Renal cortex interstitium (tissue), 11 donors: ENCODE data around the gene AMPD3. TPM values are rescaled to one million over a fixed set of nuclear protein-coding genes. Genes with fewer than 3 reads are reported as not detected.
A peak's percentile ranks its signal among the peaks of the same experiment; 100 is the strongest.

Source experiments
- DNase-seq, 11 donors: peaks; one replicate each; pipeline ENCODE4 v3.0.0-alpha.2; 2013; ENCODE audit warnings: low read depth in 9 of 11, low spot score in 4 of 11; ENCODE audit errors: extremely low read depth in 1 of 11
- polyA plus RNA-seq, 3 donors: library from polyadenylated mRNA; unstranded; fragments of 120-200 nt; gene quantifications; one replicate each; pipeline ENCODE4 v1.2.1, GENCODE V29; 2013; ENCODE audit not compliant: insufficient read length in 3 of 3

The AMPD3 gene
- polyA plus RNA-seq, 3 donors, result 5.0 to 7.2 (median 5.7) TPM

DNA sequence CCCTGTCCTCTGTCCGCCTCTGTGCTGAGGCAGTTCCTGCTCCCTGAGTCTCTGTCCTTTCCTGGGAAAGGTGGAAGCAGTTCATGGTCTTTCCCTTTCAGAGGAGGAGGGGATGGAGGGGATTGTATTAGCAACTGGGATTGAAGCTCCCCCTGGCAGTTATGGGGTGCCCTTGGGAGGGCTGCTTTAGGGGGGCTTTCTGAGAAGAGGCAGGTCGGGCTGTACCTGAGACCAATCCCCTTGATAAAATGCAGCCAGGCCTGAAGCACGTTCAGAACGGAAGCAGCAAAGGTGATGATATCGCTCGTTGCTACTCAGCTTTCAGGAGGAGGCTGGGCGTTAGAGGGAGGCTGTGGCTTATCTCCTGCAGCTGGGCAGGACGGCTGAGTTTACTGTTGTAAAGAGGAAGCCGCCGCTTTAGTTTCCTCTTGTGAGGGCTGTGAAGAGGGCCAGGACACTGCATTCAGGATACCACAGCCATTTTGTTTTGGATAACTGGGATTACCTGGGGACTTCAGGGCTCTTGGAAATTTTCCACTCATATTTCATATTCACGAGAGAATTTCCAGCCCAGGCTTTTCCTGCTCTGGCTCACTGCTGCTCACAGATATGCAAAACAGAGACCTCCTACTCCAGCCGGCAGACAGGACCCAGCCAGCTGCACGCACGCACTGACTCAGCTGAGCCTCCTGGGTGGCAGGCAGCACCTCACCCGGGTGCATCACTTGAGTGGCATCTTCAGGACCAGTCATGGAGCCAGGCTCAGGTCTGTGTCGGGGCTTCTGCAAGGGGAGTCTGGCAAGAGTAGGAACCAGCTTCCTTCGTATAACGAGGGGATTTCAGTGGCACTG lies 798 bp downstream of the AMPD3 start:
- peak in 3 of 11 donors; percentile 20 to 33 (median 25) for DNase-seq

DNA sequence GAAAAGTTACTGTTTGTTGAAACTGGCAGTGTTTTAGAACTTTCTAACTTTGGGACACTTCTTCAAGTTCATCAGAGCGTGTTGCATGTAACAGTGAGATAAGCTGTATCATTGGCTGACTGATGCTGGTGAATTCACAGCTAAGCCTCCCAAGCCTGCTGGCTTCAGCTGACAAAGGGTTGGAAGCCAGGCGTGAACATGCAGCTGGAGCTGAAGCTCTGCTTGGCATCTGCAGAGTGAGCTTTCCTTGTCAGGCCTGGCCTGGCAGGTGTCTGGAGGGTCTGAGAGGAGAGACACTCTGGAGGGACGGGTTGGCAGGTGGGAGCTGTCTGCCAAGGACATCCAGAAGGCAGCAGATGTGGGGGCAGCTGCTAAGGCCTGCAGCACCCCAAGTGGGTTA lies 1.5 kb downstream of the AMPD3 start:
- DNase-seq, result no peak

DNA sequence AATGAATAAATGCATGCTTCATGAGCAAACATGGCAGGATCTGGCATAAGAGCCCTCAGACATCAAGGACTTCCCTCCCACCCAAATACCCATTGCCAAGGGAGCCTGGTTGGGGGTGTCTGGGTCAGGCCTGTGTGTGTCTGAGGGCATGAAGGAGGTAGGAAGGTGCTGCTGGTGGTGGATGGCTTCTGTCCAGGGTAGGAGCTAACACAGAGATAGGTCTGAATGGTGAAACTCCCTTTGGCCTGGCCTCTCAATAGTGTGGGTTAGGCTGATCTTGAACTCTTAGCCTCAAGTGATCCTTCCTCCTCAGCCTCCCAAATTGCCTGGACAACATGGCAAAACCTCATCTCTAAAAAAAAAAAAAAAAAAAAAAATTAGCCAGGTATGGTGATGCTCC lies 2.8 kb downstream of the AMPD3 start:
- DNase-seq, result no peak

DNA sequence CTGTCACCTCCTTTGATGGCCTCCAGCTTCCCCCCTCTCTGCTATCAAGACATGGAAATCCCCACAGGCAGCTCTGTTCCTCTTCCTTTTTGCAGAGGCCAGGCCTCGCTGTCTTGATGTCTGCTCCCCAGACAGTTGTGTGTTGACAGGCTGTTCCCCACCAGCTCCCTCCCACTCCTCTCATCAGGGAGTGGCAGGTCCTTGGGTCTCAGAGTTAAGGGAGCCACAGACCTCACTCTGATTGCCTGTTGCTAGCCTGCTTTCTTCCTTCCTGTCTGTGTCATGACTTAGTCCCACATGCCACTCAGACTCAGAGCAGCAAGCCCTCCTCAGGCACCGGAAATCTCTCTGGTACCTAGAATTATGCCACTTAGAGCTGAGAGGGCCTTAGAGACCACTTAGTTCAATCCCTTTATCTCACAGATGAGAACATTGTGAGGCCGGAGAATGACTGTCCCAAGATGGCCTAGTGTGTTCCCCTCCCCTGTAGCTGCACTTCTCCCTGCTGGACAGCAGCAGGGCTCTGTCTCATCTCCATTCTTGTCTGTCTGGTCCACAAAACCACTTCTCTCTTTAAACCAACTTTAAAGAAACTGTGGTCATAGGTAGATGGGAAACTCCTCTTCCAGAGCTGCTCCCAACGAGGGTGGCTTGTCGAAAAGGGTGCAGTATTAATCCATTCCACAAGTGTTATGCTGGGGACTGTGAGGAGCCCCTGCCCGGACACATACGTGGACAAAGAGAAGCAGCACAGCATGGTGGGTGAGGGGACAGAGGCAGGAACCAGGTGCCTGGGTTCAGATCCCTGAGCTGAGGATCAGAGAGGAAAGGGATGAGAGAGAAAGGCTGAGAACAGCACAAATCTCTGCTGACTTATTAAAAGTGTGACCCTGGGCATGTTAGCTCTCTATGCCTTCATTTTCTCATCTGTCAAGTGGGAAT lies 4.2 kb downstream of the AMPD3 start:
- DNase-seq, result no peak

DNA sequence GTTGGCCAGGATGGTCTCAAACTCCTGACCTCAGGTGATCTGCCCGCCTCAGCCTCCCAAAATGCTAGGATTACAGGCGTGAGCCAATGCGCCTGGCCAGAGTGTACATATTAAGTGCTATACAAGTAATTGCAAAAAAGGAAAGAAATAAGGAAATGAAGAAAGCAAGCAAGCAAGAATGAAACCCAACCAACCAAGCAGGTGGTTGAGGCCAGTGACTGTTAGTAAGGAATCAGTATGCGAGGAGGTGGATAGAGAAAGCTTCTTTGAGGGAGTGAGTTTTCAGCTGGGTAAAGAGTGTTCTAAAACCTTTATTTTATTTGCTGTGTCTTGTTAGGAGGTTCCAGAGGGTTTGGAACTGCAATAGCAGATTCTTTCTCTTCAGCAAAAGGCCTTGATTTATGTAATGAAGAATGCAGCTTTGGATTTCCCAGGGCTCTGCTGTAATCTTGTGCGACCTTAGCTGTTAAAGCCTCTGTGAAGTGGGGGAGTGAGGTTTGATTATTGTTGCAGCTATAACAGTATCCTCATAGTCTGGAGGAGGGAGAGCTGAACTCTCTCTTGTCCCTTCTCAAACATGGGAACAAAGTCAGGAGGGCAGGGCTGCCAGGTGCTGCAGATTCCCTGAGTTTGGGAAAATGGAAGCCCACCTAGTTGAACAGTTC lies 5.7 kb downstream of the AMPD3 start:
- DNase-seq, result no peak

DNA sequence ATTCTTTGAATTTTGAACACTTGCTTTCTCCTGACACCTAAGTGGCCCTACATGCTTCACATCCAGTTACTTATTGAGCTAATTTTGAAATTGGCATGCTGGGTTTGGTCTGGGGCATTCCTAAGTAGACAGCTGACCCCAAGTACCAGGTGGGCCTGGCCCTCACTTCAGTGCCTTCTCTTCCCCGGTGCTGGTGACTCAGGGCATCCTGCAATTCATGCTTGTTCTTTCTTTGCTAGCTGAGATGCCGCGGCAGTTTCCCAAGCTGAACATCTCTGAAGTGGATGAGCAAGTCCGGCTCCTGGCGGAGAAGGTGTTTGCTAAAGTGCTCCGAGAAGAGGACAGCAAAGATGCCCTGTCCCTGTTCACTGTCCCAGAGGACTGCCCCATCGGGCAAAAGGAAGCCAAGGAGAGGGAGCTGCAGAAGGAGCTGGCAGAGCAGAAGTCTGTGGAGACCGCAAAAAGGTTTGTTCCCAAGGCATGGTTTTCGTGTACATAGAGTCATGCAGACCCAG lies 6.3 kb downstream of the AMPD3 start:
- DNase-seq, result no peak

DNA sequence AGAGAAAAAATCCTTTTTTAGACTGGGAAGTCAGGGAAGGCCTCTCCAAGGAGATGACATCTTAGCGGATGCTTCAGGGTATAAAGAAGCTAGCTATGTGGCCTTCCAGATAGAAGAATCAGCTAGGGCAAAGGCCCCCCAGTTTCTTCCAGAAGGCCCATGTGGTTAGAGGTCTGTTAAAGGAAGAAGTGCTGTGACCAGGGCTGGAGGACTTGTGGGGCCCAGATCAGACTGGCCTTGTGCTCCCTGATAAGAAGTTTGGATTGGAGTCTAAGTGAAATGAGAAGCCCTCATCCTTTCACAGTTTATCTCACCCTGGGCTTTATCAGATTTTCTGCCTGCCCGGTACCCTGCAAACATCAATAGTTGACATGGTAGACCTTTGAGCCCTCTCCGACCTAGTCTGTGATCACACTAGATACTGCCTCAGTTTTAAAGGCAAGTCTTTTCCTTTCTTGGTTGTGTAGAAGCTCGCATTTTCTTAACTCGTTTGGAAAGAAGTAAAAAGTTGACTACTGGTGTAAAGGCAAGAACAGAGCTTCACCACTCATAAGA lies 7.8 kb downstream of the AMPD3 start:
- no peak for DNase-seq

DNA sequence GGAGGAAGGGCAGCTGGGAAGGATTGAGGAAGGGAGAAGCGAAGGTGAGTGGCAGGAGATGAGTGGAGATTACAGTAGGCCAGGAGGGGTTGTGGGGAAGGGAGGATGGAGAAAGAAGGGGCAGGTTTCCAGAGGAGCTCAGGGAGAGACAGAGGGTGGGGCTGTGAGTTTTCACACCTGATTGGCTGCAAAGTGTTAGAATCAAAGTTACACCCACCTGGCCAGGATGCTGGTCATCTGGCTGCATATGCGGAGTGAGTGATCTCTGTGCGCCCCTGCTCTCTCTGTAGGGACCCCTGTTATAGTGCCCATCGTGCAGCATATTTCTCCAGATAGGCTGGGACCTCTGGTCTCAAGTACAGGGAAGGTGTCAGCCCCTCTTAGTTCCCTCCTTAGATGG lies 18.3 kb downstream of the AMPD3 start:
- DNase-seq, result no peak

DNA sequence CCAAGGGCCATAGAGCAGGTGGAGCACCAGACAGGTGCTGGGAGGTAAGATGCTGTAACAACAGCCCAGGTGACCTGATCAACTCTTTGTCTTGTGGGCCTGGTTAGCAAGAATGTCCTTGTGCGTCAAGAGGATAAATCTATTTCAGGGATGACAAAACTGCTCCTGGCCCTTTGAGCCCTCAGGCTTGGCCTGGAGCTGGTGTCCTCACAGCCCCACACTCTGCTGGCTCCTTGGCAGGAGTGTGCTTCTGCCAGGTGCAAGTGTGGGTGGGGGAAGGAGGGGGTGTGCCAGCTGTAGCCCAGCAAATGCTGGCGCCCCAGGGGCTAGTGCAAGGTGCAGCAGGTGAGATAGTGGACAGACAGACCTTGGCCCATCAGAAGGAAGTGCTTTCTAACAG lies 19.5 kb downstream of the AMPD3 start:
- DNase-seq, result no peak

DNA sequence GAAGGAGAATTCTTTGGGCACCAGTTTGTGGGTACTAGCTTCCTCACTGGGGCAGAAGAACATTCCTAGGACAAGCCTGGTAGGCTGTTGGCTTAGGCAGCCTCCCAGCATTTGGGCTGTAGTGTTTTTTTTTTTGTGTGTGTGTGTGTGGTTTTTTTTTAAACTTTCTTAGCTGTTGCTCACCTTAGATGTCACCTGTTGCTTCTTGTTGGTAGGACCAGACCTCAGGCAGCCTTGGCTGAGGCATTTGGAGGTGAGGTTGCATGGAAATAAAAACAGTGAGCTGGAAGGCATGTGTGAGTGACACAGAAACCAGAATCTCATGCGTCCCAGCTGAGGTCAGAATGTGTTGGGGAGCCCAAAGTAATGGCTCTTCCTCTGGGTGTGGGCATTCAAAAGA lies 21.3 kb downstream of the AMPD3 start:
- no peak for DNase-seq

DNA sequence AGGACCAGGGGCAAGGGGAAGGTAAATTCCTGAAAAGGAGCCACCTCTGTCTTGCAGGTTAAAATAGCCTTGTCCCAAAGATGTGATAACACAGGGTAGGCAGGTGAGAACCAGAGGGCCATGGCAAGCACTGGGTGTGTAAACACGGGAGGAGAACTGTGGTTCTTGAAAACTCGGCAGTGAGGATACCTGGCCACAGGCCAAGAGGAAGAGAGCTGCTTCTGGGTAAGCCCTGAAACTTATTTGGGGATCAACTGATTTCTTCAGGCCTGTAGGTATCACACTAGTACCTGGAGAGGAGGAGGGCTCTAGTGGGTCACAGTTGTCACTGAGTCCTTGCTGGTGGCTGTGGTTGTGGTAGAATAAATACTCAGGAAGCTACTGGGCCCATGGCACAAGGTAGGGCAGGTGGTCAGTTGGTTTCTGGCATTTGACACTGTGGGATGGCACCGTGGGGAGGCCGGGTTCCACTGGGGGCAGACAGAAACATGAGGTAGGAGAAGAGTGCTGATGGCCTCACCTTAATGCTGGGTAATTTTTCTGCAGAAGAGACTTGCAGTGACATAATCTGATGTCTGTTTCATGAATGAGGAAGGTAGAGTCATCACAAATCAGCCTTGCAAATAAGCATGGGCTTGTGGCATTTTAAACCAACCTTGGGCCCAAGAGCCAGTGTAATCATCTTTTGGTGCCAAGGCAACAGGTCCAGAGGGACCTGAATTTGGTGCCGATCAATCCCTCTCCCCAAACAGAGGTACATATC lies 22.0 kb downstream of the AMPD3 start:
- DNase-seq, result no peak

DNA sequence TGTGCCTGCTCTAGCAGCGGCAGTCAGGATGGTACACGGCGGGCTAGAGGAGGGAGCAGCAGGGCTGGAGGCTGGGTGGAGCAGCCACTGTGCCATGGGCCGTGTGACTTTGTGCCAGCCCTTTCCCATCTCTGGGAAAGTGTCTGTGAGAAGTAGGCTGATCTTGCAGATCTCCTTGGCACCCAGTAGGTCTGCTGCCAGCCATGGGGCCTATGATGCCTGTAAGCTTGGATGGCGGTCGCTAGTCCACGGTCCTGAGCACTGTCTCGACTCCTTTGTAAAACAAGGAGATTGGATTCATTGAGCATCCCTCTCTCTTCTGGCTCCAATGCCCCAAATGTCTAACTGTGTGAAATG lies 22.6 kb downstream of the AMPD3 start:
- DNase-seq, result no peak

DNA sequence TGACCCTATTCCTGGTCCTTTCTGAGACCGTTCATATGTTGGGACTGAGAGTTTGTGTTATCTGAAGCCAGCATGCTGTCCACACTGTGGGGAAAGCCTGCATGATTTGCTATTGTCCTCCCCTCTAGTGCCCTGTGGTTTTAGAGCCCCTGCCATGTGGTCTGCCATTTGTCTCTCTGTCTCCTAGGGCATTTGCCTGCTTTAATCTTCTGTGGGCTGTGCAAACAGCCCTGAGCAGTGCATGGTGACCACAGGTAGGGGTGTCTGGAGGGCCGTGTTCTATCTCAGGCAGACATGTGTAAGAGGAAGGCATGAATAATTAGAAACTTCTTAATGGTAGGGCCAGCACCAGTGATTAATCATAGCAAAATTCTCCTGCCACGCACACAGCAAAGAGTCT lies 23.0 kb downstream of the AMPD3 start:
- DNase-seq, result no peak

DNA sequence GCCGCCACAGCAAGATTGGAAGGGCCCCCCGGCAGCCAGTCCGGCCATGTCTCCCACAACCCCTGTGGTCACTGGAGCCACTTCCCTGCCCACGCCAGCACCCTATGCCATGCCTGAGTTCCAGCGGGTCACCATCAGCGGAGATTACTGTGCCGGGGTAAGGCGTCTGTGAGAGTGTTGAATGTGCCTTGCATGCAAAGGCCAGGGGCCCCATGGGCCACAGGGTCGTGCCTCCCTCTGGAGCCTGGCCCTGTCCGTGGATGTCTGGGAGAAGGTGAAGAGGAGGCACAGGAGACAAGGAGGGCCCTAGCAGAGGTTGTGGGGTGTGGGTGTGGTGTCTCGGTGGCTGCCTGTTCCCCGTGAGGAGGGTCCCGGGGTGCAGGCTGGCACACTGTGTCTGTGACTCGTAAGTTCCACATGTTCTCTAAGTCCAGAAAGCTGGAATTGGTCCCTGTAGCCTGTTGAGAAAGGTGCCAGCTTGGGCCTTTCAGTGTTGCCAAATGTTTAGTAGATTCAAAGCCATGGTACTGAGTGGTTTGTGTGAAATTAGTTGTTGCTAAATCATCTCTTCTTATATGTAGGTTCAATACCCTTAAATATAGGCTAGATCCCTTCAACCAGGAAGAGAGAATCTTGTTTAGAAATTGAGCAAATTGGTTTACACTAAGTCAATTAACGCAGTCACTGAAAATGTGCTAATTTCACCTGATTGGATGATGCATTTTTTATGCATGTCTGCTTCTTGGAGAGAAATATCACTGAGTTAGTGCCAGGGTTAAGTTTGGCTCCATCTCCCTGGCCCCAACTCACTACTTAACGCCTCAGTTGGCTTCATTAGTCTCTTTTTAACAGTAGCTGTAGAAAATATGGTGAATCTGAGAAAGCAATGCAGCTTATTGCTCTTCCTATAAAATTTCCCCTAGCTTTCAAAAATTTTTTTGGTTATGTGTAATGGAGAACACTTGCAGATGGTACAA lies 23.8 kb downstream of the AMPD3 start:
- no peak for DNase-seq

DNA sequence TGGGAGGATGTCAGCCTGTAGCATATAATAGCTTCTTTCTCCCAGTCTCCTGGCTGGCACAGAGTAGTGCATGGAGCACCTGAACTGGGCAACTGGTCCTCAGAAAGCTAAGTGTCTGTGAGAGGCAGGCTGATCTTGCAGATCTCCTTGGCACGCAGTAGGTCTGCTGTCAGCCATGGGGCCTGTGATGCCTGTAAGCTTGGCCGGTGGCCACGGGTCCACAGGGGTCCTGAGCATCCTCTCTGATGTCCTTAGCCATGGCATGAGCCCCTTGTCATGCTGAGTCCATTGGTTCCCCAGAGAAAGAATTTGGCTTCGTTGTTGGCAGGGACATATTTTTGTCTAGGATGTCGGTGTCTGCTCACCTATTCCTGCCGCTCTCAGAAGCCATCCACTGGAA lies 25.0 kb downstream of the AMPD3 start:
- no peak for DNase-seq

DNA sequence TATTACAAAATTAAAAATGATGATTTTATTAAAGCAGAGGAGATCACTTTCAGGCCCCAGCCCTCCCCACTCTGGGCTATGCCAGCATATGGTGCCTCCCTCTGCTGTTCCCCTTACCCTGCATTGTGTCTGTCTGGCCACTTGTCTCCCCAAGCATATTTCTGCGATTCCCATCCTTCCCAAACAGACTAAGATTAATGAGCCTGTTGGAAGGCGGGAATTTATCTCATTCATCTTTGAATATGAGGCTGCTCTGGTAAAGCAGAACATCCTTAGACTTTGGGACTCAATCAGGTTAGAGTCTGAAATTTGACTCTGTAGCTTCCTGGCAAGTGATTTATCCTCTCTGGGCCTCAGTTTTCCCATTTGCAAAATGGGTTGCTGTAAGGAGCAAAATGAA lies 25.7 kb downstream of the AMPD3 start:
- no peak for DNase-seq

DNA sequence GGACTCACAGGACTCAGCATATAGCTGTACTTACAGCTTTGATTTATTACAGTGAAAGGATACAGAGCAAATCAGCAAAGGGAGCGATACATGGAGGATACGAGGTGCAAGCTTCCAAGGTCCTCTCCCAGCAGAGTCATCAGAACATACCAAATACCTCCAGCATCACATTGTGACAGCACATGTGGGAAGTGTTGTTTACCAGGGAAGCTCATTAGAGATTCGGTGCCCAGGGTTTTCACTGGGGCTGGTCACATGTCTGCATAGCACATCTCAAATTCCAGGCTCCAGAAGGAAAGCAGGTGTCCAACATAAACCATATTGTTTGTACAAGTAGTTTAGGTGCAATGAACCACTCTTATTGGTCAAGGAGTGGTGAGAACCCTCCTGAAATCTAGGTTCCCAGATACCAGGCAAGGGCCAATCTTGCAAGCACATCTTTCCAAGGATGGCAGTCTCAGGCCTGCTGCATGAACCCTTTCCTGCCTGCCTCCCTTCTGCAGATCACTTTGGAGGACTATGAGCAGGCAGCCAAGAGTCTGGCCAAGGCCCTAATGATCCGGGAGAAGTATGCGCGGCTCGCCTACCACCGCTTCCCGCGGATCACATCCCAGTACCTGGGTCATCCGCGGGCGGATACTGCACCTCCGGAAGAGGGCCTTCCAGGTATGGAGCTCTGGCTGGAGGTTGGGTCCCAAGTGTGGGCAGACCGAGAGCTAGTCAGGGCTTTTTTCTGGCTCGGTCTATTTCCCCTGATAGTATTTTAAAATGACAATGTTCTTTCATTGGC lies 26.7 kb downstream of the AMPD3 start:
- DNase-seq, result peak in 1 of 11 donors; percentile 16
